Neural cell (in vitro differentiated cells): Measurements from ENCODE around the gene TMEFF2. TPM values are rescaled to one million over a fixed set of nuclear protein-coding genes. Genes with fewer than 3 reads are reported as not detected.
"Not testable (repeated sequence)": the region's sequence is repeated elsewhere in the genome, so short reads cannot be mapped to it uniquely, and the experiment has no call there.

Experiments used
- H2AFZ ChIP-seq: fragments of 200-600, 300-800 bp; sonication (generic), shearing (Covaris generic); 2 replicates; pipeline ENCODE4 v1.6.0; 2014; ENCODE audit warnings: low read depth, mild to moderate bottlenecking, antibody characterized with exemption, low read length, moderate library complexity
- H3F3A ChIP-seq: fragments of 200-600 bp; shearing (Covaris generic); 2 replicates; pipeline ENCODE4 v1.6.1; 2016; ENCODE audit warnings: mild to moderate bottlenecking, moderate library complexity, mixed read lengths, antibody characterized with exemption, low read length; ENCODE audit not compliant: insufficient read depth, poor library complexity, severe bottlenecking
- H3K27ac ChIP-seq: fragments of 200-600, 300-800 bp; sonication (generic), shearing (Covaris generic); 2 replicates; pipeline ENCODE4 v1.5.1; 2014; ENCODE audit warnings: mild to moderate bottlenecking, low read length, moderate library complexity
- H3K27me3 ChIP-seq: fragments of 300-800, 200-600 bp; sonication (generic), shearing (Covaris generic); 2 replicates; pipeline ENCODE4 v1.6.0; 2014; ENCODE audit warnings: mild to moderate bottlenecking, low read depth, low read length, moderate library complexity; ENCODE audit not compliant: insufficient read depth
- H3K36me3 ChIP-seq: fragments of 300-800, 200-600 bp; sonication (generic), shearing (Covaris generic); 2 replicates; pipeline ENCODE4 v1.5.1; 2014; ENCODE audit warnings: mild to moderate bottlenecking, antibody characterized with exemption, low read length, moderate library complexity; ENCODE audit not compliant: insufficient read depth
- H3K4me2 ChIP-seq: fragments of 300-800, 200-600 bp; sonication (generic), shearing (Covaris generic); 2 replicates; pipeline ENCODE4 v1.6.0; 2014; ENCODE audit warnings: mild to moderate bottlenecking, low read length
- H3K4me3 ChIP-seq: fragments of 300-800, 200-600 bp; sonication (generic), shearing (Covaris generic); 2 replicates; pipeline ENCODE4 v1.5.1; 2014; ENCODE audit warnings: mild to moderate bottlenecking, low read length, moderate library complexity
- H3K79me2 ChIP-seq: fragments of 200-600 bp; shearing (Covaris generic); replicated peaks from 2 replicates; pipeline ENCODE4 v1.6.0; 2014; ENCODE audit warnings: mild to moderate bottlenecking, low read length, moderate library complexity; ENCODE audit not compliant: insufficient read depth
- H3K9ac ChIP-seq: fragments of 300-800, 200-600 bp; sonication (generic), shearing (Covaris generic); 2 replicates; pipeline ENCODE4 v1.6.1; 2016; ENCODE audit warnings: mild to moderate bottlenecking, low read length, mixed read lengths
- H3K9me2 ChIP-seq: fragments of 200-600 bp; shearing (Covaris generic); 2 replicates; pipeline ENCODE4 v1.6.1; 2016; ENCODE audit warnings: mild to moderate bottlenecking, low read length, mixed read lengths; ENCODE audit not compliant: insufficient read depth
- H3K9me3 ChIP-seq: fragments of 200-600, 300-800 bp; sonication (generic), shearing (Covaris generic); 2 replicates; pipeline ENCODE4 v1.6.1; 2016; ENCODE audit warnings: mild to moderate bottlenecking, mixed run types, low read length, moderate library complexity, mixed read lengths
- H4K20me1 ChIP-seq: fragments of 200-600 bp; shearing (Covaris generic); 2 replicates; pipeline ENCODE4 v1.6.1; 2016; ENCODE audit warnings: mild to moderate bottlenecking, mixed run types; ENCODE audit not compliant: insufficient read depth
- CTCF ChIP-seq: fragments of 450-650 bp; IDR thresholded peaks from 2 replicates; pipeline ENCODE4 v1.5.1; 2014; ENCODE audit warnings: antibody characterized with exemption, mild to moderate bottlenecking, moderate library complexity; ENCODE audit not compliant: poor library complexity, severe bottlenecking
- EP300 ChIP-seq: fragments of 450-650 bp; conservative IDR thresholded peaks from 2 replicates; pipeline ENCODE4 v1.6.1; 2014; ENCODE audit warnings: antibody characterized with exemption, mild to moderate bottlenecking, moderate library complexity; ENCODE audit not compliant: poor library complexity, severe bottlenecking
- EZH2 ChIP-seq: fragments of 200-600, 300-800 bp; shearing (Covaris generic), sonication (generic); IDR thresholded peaks from 2 replicates; pipeline ENCODE4 v1.6.1; 2014; ENCODE audit warnings: antibody characterized with exemption, low read length, borderline replicate concordance, mild to moderate bottlenecking; ENCODE audit not compliant: insufficient read depth, poor library complexity, severe bottlenecking
- MXI1 ChIP-seq: fragments of 450-650 bp; conservative IDR thresholded peaks from 2 replicates; pipeline ENCODE4 v1.6.1; 2014; ENCODE audit warnings: antibody characterized with exemption, mild to moderate bottlenecking; ENCODE audit not compliant: poor library complexity, severe bottlenecking
- POLR2AphosphoS5 ChIP-seq: IDR thresholded peaks from 2 replicates; pipeline ENCODE4 v1.6.1; 2012
- RAD21 ChIP-seq: fragments of 450-650 bp; conservative IDR thresholded peaks from 2 replicates; pipeline ENCODE4 v1.6.1; 2014; ENCODE audit warnings: antibody characterized with exemption, mild to moderate bottlenecking, moderate library complexity
- REST ChIP-seq: IDR thresholded peaks from 2 replicates; pipeline ENCODE4 v1.6.1; 2012; ENCODE audit warnings: borderline replicate concordance
- SMC3 ChIP-seq: fragments of 450-650 bp; conservative IDR thresholded peaks from 2 replicates; pipeline ENCODE4 v1.6.1; 2014; ENCODE audit warnings: antibody characterized with exemption, mild to moderate bottlenecking, moderate library complexity; ENCODE audit not compliant: poor library complexity
- TAF1 ChIP-seq: IDR thresholded peaks from 2 replicates; pipeline ENCODE4 v1.6.1; 2012; ENCODE audit warnings: low read depth
- polyA plus RNA-seq: library from polyadenylated mRNA; depleted of rRNA; stranded (reverse); fragments of >200 nt; gene quantifications from 2 replicates; pipeline ENCODE4 v1.2.3, GENCODE V29; 2014

TMEFF2 gene
- polyA plus RNA-seq, 1 donor from 2014 or later, result 24.6 TPM

GRCh38 chr2:192119536-192119935 lies 75.2 kb downstream of the TMEFF2 start:
- Histone ChIP-seq H4K20me1 (no peaks in the 10 kb centered on the region), H2AFZ (no peak overlapping the region), H3K9me3 (no peaks in the 10 kb centered on the region), H3F3A (no peaks in the 10 kb centered on the region), H3K27me3 (no peaks in the 10 kb centered on the region), H3K4me3 (no peak overlapping the region), H3K4me2 (no peak overlapping the region), H3K9ac (no peak overlapping the region), H3K9me2 (no peaks in the 10 kb centered on the region), H3K79me2 (no peaks in the 10 kb centered on the region), H3K36me3 (no peaks in the 10 kb centered on the region), H3K27ac (no peak overlapping the region)
- TF ChIP-seq POLR2AphosphoS5 (no peak), EP300 (peak; percentile 78)

GRCh38 chr2:192117705-192118104 lies 77.0 kb downstream of the TMEFF2 start:
- H2AFZ ChIP-seq, result no peak overlapping the region
- H3K79me2 ChIP-seq, result no peaks in the 10 kb centered on the region
- no peak for TF ChIP-seq RAD21
- TF ChIP-seq CTCF, result no peak
- TF ChIP-seq MXI1, result no peak
- no peak for TF ChIP-seq EP300
- TF ChIP-seq POLR2AphosphoS5, result no peak
- no peak for TF ChIP-seq EZH2
- no peak for TF ChIP-seq SMC3
- TF ChIP-seq REST, result no peak
- no peak for TF ChIP-seq TAF1
- H3K4me3 ChIP-seq, result no peak overlapping the region
- no peaks in the 10 kb centered on the region for H4K20me1 ChIP-seq
- H3K9ac ChIP-seq, result no peak overlapping the region
- no peaks in the 10 kb centered on the region for H3K27me3 ChIP-seq
- H3K4me2 ChIP-seq, result no peak overlapping the region
- H3F3A ChIP-seq, result no peaks in the 10 kb centered on the region
- H3K9me2 ChIP-seq, result no peaks in the 10 kb centered on the region
- no peaks in the 10 kb centered on the region for H3K9me3 ChIP-seq
- H3K27ac ChIP-seq, result no peak overlapping the region
- H3K36me3 ChIP-seq, result no peaks in the 10 kb centered on the region

- not testable (repeated sequence) for H3K27ac ChIP-seq
Observed at GRCh38 chr2:192111536-192111935, 83.2 kb downstream of the TMEFF2 start.

More at GRCh38 chr2:192111536-192111935, 83.2 kb downstream of the TMEFF2 start:
- not testable (repeated sequence) for H3K36me3 ChIP-seq, H4K20me1 ChIP-seq, H3K4me3 ChIP-seq, H3K79me2 ChIP-seq, H3K4me2 ChIP-seq, H3K9me2 ChIP-seq, H3K27me3 ChIP-seq, H3K9ac ChIP-seq, H2AFZ ChIP-seq, H3K9me3 ChIP-seq, H3F3A ChIP-seq
